Measurements from ENCODE around the gene ILKAP.

GRCh38 chr2:238145046-238145445, 58.4 kb downstream of the ILKAP start:
- TF ChIP-seq CTCF (conservative IDR thresholded peaks at IDR 0.05 in 1 of 2, IDR thresholded peaks at IDR 0.05 in 1 of 2; ENCODE audit: low read depth in 1 of 2, low read length in 2 of 2), result no peak
- no peak for TF ChIP-seq EZH2 (IDR thresholded peaks at IDR 0.05; ENCODE audit: low read length, missing control alignments)

Data from fibroblast of lung (primary cell).